GM23248 (cell line): ENCODE measurements around the gene REXO5.
"Not testable (repeated sequence)": the region's sequence is repeated elsewhere in the genome, so short reads cannot be mapped to it uniquely, and the experiment has no call there.

ENCODE experiments used
- EZH2 ChIP-seq: fragments of 200-600 bp; sonication (generic); IDR thresholded peaks from 2 replicates; pipeline ENCODE4 v1.6.1; 2018; ENCODE audit warnings: antibody characterized with exemption, mild to moderate bottlenecking; ENCODE audit not compliant: insufficient read depth, poor library complexity, severe bottlenecking
- EZH2phosphoT487 ChIP-seq: fragments of 200-600 bp; sonication (generic); IDR thresholded peaks from 2 replicates; pipeline ENCODE4 v1.6.1; 2018; ENCODE audit warnings: antibody characterized with exemption, moderate library complexity, mild to moderate bottlenecking, low read depth; ENCODE audit not compliant: insufficient read depth

- TF ChIP-seq EZH2, EZH2phosphoT487: not testable (repeated sequence)
These were observed 601 bp upstream of the REXO5 start for GRCh38 chr16:20805684-20806167.
